ENCODE measurements around the gene NUPR1. TPM values are rescaled to one million over a fixed set of nuclear protein-coding genes. Genes with fewer than 3 reads are reported as not detected.

The NUPR1 gene
- total and polyA plus RNA-seq, 2 of the 13 experiments (the other 11 are each of a cell fraction or from before 2014, with no cell fraction given), result 18.0 to 25.6 TPM

DNA sequence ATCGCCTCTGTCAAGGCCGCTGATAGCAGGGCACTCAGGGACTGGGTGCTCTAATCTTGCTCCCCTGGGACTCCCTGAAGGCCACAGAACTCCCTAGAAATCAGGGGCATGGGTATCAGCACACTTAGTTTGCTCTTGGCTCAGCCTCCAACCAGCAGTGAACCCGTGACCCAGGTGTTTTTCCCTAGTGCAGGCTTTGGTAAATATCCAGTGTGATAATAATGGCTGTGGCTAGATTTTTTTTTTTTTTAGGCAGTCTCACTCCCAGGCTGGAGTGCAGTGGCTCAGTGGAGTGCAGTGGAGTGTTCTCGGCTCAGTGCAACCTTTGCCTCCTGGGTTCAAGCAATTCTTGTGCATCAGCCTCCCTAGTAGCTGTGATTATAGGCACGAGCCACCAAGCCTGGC lies 10.3 kb downstream of the NUPR1 start:
- FAIRE-seq (peak; percentile 70), ATAC-seq (peak; percentile 25), DNase-seq (ENCODE audit: low spot score) (peak; percentile 78)
- ChIA-PET POLR2A (interaction anchor here (0.8 to 1.5 kb wide), 2 partner anchors 10 to 36 kb away, joined by 4 to 5 read pairs; partner anchors contain the start of genes CLN3 and NUPR1), CTCF (ENCODE audit: low intra/inter-chr PET ratio, low total read pairs) (no interaction called here)
- Histone ChIP-seq H3K27me3 (ENCODE audit: control insufficient read depth in 1 of 2, insufficient read depth in 2 of 2, low read length in 2 of 2) (no peaks in the 10 kb centered on the region), H3K9me3 (ENCODE audit: low read length) (no peaks in the 10 kb centered on the region), H3K36me3 (replicated peaks in 1 of 2; ENCODE audit: control insufficient read depth in 1 of 2, insufficient read depth in 2 of 2, low read length in 2 of 2) (no peaks in the 10 kb centered on the region), H3K4me3 (replicated peaks in 1 of 3; ENCODE audit: insufficient read depth in 1 of 3, low read depth in 2 of 3, low read length in 3 of 3) (no peak overlapping the region), H3K4me1 (ENCODE audit: insufficient read depth, low read length) (peaks cover 83% of the 10 kb centered on the region), H3K79me2 (ENCODE audit: insufficient read depth, low read length) (no peaks in the 10 kb centered on the region), H3K27ac (ENCODE audit: extremely low read length, insufficient read depth, low read length) (peak overlapping the region; percentile 80), H3K9ac (ENCODE audit: insufficient read depth, low read depth, low read length) (peak overlapping the region; percentile 63), H4K20me1 (ENCODE audit: insufficient read depth, low read length) (no peaks in the 10 kb centered on the region), H3K4me2 (ENCODE audit: low read depth, low read length) (peak overlapping the region; percentile 71), H2AFZ (ENCODE audit: low read length) (peak overlapping the region; percentile 70)
- in situ Hi-C loops (cut with HindIII; ENCODE audit: extremely low pct_ligation_motif_present, low pct_unique_long_range_greater_than_20kb) (no loop called here), intact Hi-C loops (cut with micrococcal nuclease; ENCODE audit: unreplicated experiment) (no loop called here)
- BruUV-seq (replicated peaks), result no TSS peak
- WGBS (ENCODE audit: low lambda C conversion rate), result 2% methylated on average over 5 of the region's 5 CpGs
- TF ChIP-seq POLR2AphosphoS2 (IDR thresholded peaks at IDR 0.05; ENCODE audit: low read depth, low read length) (no peak), ZNF557 (CRISPR knock-in tag; IDR thresholded peaks at IDR 0.05) (0 out of 2 replicates have a peak, but pooled peaks have one; percentile 38), ZMYM4 (CRISPR knock-in tag; IDR thresholded peaks at IDR 0.05) (peak; percentile 51; the same call in 1 of the 2 replicates), ZNF564 (CRISPR knock-in tag; IDR thresholded peaks at IDR 0.05) (no peak), ZKSCAN1 (IDR thresholded peaks at IDR 0.05; ENCODE audit: low read length) (no peak), HMG20B (CRISPR knock-in tag; conservative IDR thresholded peaks at IDR 0.05) (no peak), MAFF (IDR thresholded peaks at IDR 0.05; ENCODE audit: low read depth, low read length) (no peak), FOXA1 (IDR thresholded peaks at IDR 0.05) (no peak), FOXA1 (CRISPR knock-in tag; IDR thresholded peaks at IDR 0.05) (peak; percentile 38; the same call in 1 of the 2 replicates), TBX3 (IDR thresholded peaks at IDR 0.05; ENCODE audit: borderline replicate concordance) (no peak), ZNF230 (CRISPR knock-in tag; IDR thresholded peaks at IDR 0.05) (peak; percentile 59; the same call in 1 of the 2 replicates), ZNF773 (CRISPR knock-in tag; IDR thresholded peaks at IDR 0.05; ENCODE audit: borderline replicate concordance) (no peak), REXO4 (CRISPR knock-in tag; IDR thresholded peaks at IDR 0.05; ENCODE audit: borderline replicate concordance) (no peak), ZNF780A (CRISPR knock-in tag; IDR thresholded peaks at IDR 0.05) (no peak), AHR (CRISPR knock-in tag; IDR thresholded peaks at IDR 0.05) (0 out of 2 replicates have a peak, but pooled peaks have one; percentile 57), ZBED4 (CRISPR knock-in tag; IDR thresholded peaks at IDR 0.05; ENCODE audit: borderline replicate concordance) (no peak; the same call in 1 of the 2 replicates), CREB1 (IDR thresholded peaks at IDR 0.05) (no peak), CREB1 (CRISPR knock-in tag; IDR thresholded peaks at IDR 0.05) (no peak)
- TF ChIP-seq, protein P1, sequence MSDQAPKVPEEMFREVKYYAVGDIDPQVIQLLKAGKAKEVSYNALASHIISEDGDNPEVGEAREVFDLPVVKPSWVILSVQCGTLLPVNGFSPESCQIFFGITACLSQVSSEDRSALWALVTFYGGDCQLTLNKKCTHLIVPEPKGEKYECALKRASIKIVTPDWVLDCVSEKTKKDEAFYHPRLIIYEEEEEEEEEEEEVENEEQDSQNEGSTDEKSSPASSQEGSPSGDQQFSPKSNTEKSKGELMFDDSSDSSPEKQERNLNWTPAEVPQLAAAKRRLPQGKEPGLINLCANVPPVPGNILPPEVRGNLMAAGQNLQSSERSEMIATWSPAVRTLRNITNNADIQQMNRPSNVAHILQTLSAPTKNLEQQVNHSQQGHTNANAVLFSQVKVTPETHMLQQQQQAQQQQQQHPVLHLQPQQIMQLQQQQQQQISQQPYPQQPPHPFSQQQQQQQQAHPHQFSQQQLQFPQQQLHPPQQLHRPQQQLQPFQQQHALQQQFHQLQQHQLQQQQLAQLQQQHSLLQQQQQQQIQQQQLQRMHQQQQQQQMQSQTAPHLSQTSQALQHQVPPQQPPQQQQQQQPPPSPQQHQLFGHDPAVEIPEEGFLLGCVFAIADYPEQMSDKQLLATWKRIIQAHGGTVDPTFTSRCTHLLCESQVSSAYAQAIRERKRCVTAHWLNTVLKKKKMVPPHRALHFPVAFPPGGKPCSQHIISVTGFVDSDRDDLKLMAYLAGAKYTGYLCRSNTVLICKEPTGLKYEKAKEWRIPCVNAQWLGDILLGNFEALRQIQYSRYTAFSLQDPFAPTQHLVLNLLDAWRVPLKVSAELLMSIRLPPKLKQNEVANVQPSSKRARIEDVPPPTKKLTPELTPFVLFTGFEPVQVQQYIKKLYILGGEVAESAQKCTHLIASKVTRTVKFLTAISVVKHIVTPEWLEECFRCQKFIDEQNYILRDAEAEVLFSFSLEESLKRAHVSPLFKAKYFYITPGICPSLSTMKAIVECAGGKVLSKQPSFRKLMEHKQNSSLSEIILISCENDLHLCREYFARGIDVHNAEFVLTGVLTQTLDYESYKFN (CRISPR knock-in tag; conservative IDR thresholded peaks at IDR 0.05), result peak; percentile 77
- TF ChIP-seq, protein P2, sequence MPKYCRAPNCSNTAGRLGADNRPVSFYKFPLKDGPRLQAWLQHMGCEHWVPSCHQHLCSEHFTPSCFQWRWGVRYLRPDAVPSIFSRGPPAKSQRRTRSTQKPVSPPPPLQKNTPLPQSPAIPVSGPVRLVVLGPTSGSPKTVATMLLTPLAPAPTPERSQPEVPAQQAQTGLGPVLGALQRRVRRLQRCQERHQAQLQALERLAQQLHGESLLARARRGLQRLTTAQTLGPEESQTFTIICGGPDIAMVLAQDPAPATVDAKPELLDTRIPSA (CRISPR knock-in tag; IDR thresholded peaks at IDR 0.05; ENCODE audit: borderline replicate concordance), result no peak
